Lower leg skin (tissue), 4 donors: Measurements from ENCODE around the gene ERC2. TPM values are rescaled to one million over a fixed set of nuclear protein-coding genes. Genes with fewer than 3 reads are reported as not detected.

Source experiments
- DNase-seq, 2 donors: peaks; one replicate each; pipeline ENCODE4 v3.0.0-alpha.2; 2019; ENCODE audit warnings: low spot score in 2 of 2
- H3K4me3 ChIP-seq: fragments of 200-600 bp; sonication (generic); 2 replicates; pipeline ENCODE4 v1.5.1; 2017; ENCODE audit warnings: mild to moderate bottlenecking, low read depth; ENCODE audit not compliant: poor library complexity, severe bottlenecking
- POLR2A ChIP-seq, 2 donors: fragments of 450-650 bp; IDR thresholded peaks; one replicate each; pipeline ENCODE4 v1.6.1; 2016 to 2017; ENCODE audit warnings: antibody characterized with exemption in 2 of 2, mild to moderate bottlenecking in 1 of 2, moderate library complexity in 1 of 2
- WGBS, 2 donors: methylation state at CpG; one replicate each; pipeline ENCODE4 v1.1.5; 2018; 5-methylcytosine and 5-hydroxymethylcytosine counted together
- intact Hi-C: fragments of 100-400 bp; cut with DNase I; formaldehyde crosslinking; loops from one replicate; pipeline ENCODE4 v1.15.0; 2023; ENCODE audit warnings: low total_unique reads
- total RNA-seq, 4 donors: library from RNA; depleted of rRNA; stranded (reverse); fragments of >200 nt; gene quantifications; one replicate each; pipeline ENCODE4 v1.1.0, GENCODE V29; 2016
- TF ChIP-seq, protein P1 (sequence below), 3 donors: fragments of 450-650 bp; IDR thresholded peaks; one replicate each; pipeline ENCODE4 v1.5.1; 2016; ENCODE audit warnings: antibody characterized with exemption in 3 of 3, mild to moderate bottlenecking in 3 of 3, moderate library complexity in 2 of 3

Gene ERC2
- total RNA-seq, 4 donors from 2014 or later, result 0.23 to 1.3 (median 0.42) TPM; not detected in 1

DNA sequence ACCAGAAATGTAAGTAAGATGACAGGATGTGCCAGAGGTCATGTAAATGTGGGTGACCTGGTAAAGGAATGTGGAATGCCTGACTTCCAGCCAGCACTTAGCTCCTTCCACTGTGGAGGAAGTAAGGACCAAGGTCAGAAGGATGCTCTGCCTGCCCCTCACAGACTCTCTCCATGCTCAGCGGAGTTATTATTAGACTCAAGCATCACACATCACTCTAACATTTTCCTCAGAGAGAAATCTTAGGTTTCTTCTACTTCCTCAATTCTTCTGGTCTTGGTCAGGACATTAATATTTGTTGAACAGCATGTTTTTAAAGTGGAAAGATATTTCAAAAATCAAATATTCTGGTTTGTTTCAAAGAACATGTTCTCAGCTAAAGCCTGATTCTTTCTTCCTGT, 749.7 kb downstream of the ERC2 start:
- DNase-seq, result no peak
- WGBS, 2 donors, result 56 to 67% methylated on average over 1 of the region's 1 CpG

DNA sequence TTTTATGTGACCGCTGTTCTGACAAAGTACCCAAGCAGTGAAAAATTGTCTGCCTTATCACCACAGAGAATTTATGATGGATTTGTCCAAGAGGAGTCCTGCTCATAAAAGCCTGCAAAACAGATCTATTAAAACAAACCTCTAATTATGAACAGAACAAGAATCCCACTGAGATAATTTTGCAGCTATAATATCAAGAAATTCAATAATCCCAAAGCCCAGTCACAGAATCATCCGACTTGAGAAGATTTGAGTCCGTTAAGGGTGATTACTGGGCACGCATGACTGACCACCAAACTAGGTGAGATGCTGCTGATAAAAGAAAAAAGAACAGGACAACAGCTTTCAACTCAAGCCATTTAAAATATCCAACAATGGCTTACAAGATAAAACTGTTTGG, 750.2 kb downstream of the ERC2 start:
- no peak for DNase-seq
- WGBS, 2 donors, result 85 to 86% methylated on average over 4 of the region's 4 CpGs
- H3K4me3 ChIP-seq, result no peak overlapping the region
- intact Hi-C loops, result no loop called here
- TF ChIP-seq POLR2A (IDR thresholded peaks at IDR 0.05), result no peak
- TF ChIP-seq, protein P1, sequence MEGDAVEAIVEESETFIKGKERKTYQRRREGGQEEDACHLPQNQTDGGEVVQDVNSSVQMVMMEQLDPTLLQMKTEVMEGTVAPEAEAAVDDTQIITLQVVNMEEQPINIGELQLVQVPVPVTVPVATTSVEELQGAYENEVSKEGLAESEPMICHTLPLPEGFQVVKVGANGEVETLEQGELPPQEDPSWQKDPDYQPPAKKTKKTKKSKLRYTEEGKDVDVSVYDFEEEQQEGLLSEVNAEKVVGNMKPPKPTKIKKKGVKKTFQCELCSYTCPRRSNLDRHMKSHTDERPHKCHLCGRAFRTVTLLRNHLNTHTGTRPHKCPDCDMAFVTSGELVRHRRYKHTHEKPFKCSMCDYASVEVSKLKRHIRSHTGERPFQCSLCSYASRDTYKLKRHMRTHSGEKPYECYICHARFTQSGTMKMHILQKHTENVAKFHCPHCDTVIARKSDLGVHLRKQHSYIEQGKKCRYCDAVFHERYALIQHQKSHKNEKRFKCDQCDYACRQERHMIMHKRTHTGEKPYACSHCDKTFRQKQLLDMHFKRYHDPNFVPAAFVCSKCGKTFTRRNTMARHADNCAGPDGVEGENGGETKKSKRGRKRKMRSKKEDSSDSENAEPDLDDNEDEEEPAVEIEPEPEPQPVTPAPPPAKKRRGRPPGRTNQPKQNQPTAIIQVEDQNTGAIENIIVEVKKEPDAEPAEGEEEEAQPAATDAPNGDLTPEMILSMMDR (IDR thresholded peaks at IDR 0.05), result no peak

More for the DNA sequence above, 749.7 kb downstream of the ERC2 start:
- TF ChIP-seq, protein P1 (IDR thresholded peaks at IDR 0.05), result no peak
- TF ChIP-seq POLR2A (IDR thresholded peaks at IDR 0.05), result no peak
- no peak overlapping the region for H3K4me3 ChIP-seq
- intact Hi-C loops, result no loop called here

DNA sequence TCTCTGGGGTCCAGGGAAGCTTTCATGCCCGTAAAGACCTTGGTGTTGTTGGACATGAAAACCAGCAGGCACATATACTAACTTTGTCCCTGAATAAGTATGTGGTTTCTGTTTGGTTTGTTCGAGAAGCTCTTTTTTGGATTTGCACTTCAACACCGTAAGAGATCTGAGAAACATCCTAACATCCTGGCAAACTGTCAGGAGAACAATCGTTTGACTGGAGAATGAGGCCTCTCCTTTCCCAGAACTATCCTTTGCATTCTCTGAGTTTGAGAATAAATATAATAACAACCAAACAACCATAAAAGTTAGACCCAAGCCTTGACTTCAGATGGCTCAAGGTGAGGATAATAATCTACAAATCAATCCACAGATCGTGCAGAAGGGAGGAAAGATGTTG, 750.8 kb downstream of the ERC2 start:
- intact Hi-C loops, result no loop called here
- H3K4me3 ChIP-seq, result no peak overlapping the region
- TF ChIP-seq, protein P1 (IDR thresholded peaks at IDR 0.05), result no peak
- TF ChIP-seq POLR2A (IDR thresholded peaks at IDR 0.05), result no peak
- DNase-seq, result no peak
- 75 to 79% methylated on average over 5 of the region's 5 CpGs for WGBS, 2 donors

DNA sequence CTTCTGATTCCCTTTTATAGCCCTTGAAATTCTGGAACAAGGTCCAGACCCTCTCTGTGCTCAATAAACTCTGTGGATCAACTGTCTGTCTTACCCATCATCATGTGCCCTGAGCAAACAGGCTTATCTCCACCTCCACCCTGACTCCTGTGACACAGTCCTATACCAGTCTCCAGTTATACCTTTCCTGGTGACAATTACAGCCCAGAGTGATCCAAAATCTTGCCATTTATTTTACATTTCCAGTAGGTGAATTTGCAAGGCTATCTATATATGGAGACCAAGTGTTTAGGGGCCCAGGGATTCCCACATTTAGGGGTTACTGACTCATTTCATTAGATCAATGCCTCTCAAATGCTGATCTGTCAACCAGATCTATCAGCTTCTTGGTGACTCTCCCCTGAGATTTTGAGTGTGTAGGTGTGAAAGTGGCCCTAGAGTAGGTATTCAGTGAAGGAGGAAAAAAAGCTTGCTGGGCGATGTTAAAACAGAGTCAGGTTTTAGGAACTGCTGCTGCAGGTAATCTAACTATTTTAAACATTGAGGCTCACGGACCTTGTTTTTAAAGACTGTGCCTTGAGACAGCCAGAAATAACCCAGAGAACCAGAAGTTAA, 751.5 kb downstream of the ERC2 start:
- DNase-seq, result no peak
- TF ChIP-seq POLR2A (IDR thresholded peaks at IDR 0.05), result no peak
- intact Hi-C loops, result no loop called here
- H3K4me3 ChIP-seq, result no peak overlapping the region
- 90 to 100% methylated on average over 2 of the region's 2 CpGs for WGBS, 2 donors

DNA sequence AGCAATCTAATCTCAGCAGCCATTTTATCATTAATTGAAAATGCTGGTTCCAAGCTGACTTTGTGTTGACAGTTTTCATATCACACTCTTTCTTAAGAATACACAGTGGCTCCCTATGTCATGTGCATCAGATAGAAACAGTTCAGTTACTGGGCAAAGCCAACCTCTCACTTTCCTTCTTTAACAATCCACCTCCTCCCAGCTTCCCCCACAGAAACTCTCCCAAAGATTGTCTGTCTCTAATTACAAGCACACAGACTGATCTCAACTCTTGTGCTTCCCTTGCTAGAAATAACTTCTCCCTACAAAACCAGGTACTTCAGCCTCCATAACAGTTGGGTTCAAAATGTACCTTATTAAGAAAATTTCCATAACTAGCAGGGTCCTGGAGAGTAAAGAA, 752.2 kb downstream of the ERC2 start:
- DNase-seq, result no peak
- no peak for TF ChIP-seq POLR2A (IDR thresholded peaks at IDR 0.05)
- TF ChIP-seq, protein P1 (IDR thresholded peaks at IDR 0.05), result no peak
- intact Hi-C loops, result no loop called here
- H3K4me3 ChIP-seq, result no peak overlapping the region

DNA sequence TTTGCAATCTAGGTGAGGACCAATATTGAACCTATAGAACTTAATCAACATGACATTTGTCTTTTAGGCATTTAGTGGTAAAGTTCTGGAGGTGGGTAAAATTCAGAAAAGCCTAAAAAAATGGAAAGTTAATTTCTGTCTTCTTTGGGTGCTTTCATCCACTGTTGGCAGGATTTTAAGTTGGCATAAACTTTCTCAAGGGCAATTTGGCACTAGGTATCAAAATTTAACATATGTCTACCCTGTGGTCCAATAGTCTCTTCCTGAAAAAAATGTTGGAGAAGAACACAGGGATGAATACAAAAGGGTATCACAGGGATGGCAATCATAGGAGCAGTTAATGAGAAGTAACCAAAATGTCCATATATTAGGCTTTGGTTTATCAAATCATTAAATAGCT, 754.2 kb downstream of the ERC2 start:
- intact Hi-C loops, result no loop called here
- TF ChIP-seq, protein P1 (IDR thresholded peaks at IDR 0.05), result no peak
- no peak for TF ChIP-seq POLR2A (IDR thresholded peaks at IDR 0.05)
- no peak for DNase-seq
- no peak overlapping the region for H3K4me3 ChIP-seq
